ENCODE data around the gene ZNF664. TPM values are rescaled to one million over a fixed set of nuclear protein-coding genes. Genes with fewer than 3 reads are reported as not detected.

ZNF664 gene
- total RNA-seq, 1 experiment from 2014 or later = 124 TPM

GRCh38 chr12:123942238-123942653 lies 30.8 kb upstream of the ZNF664 start:
- no TSS peak for BruUV-seq (replicated peaks)
- ChIA-PET CTCF (no interaction called here), RAD21 (ENCODE audit: low non-redundant PET in 1 of 2, low total read pairs in 2 of 2, uncharacterized antibody in 2 of 2, unreplicated experiment in 2 of 2) (no interaction called here), POLR2A (no interaction called here)
- no peak for DNase-seq (ENCODE audit: low read depth, low spot score)
- Histone ChIP-seq H3K27ac (ENCODE audit: low read depth, low read length) (no peak overlapping the region), H3K9me3 (ENCODE audit: control insufficient read depth in 1 of 2, insufficient read depth in 1 of 2, low read depth in 1 of 2, low read length in 2 of 2) (no peaks in the 10 kb centered on the region; a peak in 1 of 4 replicates), H2AFZ (ENCODE audit: low read depth, low read length, poor library complexity, severe bottlenecking) (no peak overlapping the region), H3K79me2 (ENCODE audit: insufficient read depth, low read length) (no peaks in the 10 kb centered on the region), H3K36me3 (ENCODE audit: control insufficient read depth in 1 of 2, insufficient read depth in 2 of 2, low read length in 2 of 2) (no peaks in the 10 kb centered on the region), H3K4me1 (ENCODE audit: control insufficient read depth in 1 of 2, insufficient read depth in 2 of 2, low read length in 2 of 2) (peaks cover 0 to 5% of the 10 kb centered on the region in 2 experiments; a peak in 1 of 4 replicates), H3K9me2 (ENCODE audit: insufficient read depth) (no peaks in the 10 kb centered on the region), H3K9ac (ENCODE audit: low read length) (no peak overlapping the region), H4K20me1 (ENCODE audit: insufficient read depth) (no peaks in the 10 kb centered on the region), H3K27me3 (ENCODE audit: insufficient read depth, low read length) (no peaks in the 10 kb centered on the region), H3K4me3 (replicated peaks in 1 of 2; ENCODE audit: low read depth in 1 of 2, low read length in 2 of 2) (no peak overlapping the region), H3K4me2 (ENCODE audit: low read length) (no peak overlapping the region)
- ATAC-seq = no peak
- intact Hi-C loops (cut with micrococcal nuclease) = no loop called here
- no peak for TF ChIP-seq FOSL1 (IDR thresholded peaks at IDR 0.05; ENCODE audit: low read depth)
- TF ChIP-seq ZBTB33 (IDR thresholded peaks at IDR 0.05; ENCODE audit: extremely low read depth, insufficient replicate concordance, low read length) = no peak
- TF ChIP-seq SP1 (IDR thresholded peaks at IDR 0.05; ENCODE audit: low read depth) = no peak
- no peak for TF ChIP-seq SIN3A (IDR thresholded peaks at IDR 0.05; ENCODE audit: low read depth)
- TF ChIP-seq EZH2 (IDR thresholded peaks at IDR 0.05) = no peak
- no peak for TF ChIP-seq EZH2phosphoT487 (IDR thresholded peaks at IDR 0.05; ENCODE audit: borderline replicate concordance)
- TF ChIP-seq CTCF (IDR thresholded peaks at IDR 0.05 in 2 of 3, conservative IDR thresholded peaks at IDR 0.05 in 1 of 3; ENCODE audit: borderline replicate concordance in 1 of 3, insufficient read depth in 1 of 3, low read depth in 2 of 3, low read length in 2 of 3) = no peak
- TF ChIP-seq ZFX (IDR thresholded peaks at IDR 0.05) = no peak
- TF ChIP-seq YY1 (IDR thresholded peaks at IDR 0.05; ENCODE audit: extremely low read depth, insufficient replicate concordance, low read depth, low read length) = no peak

All from HCT116 (cell line).